GM19193 (cell line): ENCODE measurements around the gene SPR.

Source experiments
- POLR2A ChIP-seq: IDR thresholded peaks from 4 replicates; pipeline ENCODE4 v1.6.1; 2011; ENCODE audit not compliant: insufficient read depth, insufficient read length; ENCODE audit errors: extremely low read depth

Gene SPR

GRCh38 chr2:72897785-72898584 is 10.8 kb downstream of the SPR start:
- TF ChIP-seq POLR2A: no peak

- TF ChIP-seq POLR2A: no peak
These were observed 11.3 kb downstream of the SPR start for GRCh38 chr2:72898585-72898906.

GRCh38 chr2:72900191-72900825 is 13.1 kb downstream of the SPR start:
- no peak for TF ChIP-seq POLR2A

DNA sequence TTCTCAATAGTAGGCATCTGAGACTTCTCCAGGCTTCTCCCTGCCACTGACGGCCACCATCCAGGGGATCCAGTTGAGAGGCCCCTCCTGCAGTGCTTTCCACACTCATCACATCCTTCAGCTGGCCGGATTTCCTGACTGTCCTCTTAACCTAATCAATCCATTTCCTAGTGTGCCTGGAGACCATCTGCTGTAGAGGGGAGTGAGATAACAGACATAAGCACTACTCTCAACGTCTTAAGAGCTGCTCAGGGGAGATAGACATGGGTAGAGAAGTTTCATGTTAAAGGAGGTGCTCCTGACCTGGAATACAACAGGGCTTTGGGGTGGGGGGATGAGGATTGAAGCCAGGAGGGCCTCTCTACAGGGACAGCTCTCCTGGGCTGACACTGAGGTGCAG is 14.2 kb downstream of the SPR start:
- TF ChIP-seq POLR2A: no peak

DNA sequence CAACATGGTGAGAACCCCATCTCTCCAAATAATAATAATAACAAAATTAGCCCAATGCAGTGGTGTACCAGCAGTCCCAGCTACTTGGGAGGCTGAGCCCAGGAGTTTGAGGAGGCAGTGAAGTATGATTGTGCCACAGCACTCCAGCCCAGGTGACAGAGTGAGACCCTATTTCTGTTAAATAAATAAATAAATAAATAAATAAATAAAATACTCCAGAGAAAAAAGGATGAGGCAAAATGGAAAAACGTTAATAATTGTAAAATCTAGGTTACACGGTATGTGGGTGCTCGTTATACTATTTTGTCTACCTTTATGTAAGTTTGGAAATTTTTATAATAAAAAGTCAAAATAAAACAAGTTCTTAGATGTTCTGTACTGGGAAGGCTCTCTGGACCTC is 21.5 kb downstream of the SPR start:
- TF ChIP-seq POLR2A: no peak

DNA sequence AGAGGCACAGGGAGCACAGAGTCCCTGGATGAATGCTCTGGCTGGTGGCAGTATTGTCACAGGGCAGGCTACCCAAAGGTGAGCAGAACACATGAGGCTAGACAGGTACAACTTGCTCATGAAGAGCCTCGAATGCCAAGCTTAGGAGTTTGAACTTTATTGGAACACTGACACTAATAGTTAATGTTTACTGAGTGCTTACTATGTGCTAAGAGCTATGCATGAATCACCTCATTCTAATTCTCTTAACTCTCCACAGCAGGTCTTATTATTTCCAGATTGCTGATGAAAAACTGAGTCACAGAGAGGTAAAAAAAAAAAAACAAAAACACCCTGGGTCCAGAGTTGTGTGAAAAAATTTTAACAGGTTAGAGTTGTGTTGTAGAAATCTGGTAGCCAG is 24.0 kb downstream of the SPR start:
- no peak for TF ChIP-seq POLR2A

- TF ChIP-seq POLR2A: no peak
These were observed 26.4 kb downstream of the SPR start for GRCh38 chr2:72913486-72914205.

DNA sequence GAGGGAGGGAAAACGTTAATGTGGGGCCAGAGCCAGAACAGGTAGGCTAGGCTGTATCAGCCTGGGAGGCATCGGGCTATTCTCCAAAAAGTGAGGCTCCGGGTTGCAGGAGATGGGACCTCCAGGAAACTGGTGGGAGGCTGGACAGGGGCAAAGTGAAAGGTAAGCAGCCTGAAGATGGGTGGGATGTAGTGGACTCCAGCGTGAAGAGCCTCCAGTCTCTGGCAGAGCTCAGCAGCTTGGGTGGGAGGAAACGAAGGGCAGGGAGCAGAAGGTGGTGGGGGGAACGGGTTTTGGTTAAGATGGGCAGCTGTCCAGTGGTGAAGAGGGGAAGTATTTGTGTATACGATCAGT is 27.0 kb downstream of the SPR start:
- TF ChIP-seq POLR2A: no peak

GRCh38 chr2:72914589-72915319 is 27.5 kb downstream of the SPR start:
- TF ChIP-seq POLR2A: no peak

DNA sequence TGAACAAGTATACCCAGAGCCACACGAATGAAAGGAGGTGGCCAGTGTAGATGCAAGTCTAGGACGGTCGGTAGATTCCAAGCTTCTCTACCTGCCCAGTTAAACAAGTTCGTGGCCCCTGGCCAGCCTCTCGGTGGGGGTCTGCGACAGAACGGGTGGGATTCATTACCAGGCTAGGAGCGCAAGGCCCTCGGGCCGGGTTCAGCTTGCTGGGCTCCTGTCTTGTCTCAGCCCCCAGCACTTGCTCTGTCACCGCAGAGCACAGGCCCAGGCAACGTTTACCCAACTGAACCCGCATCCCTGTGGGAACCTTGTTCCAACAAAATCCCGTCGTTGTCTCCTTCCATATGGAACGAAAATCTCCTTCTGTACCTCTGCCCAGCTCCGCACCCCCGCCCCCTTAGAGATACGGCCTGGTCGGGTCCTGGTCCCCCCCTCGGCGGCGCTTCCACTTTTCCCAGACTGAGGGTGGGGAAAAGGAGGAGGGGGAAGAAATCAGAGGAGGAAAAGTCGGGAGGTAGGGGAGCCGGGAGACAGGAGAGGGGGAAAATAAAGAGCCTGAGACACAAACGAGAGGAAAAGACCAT is 28.2 kb downstream of the SPR start:
- TF ChIP-seq POLR2A: no peak

DNA sequence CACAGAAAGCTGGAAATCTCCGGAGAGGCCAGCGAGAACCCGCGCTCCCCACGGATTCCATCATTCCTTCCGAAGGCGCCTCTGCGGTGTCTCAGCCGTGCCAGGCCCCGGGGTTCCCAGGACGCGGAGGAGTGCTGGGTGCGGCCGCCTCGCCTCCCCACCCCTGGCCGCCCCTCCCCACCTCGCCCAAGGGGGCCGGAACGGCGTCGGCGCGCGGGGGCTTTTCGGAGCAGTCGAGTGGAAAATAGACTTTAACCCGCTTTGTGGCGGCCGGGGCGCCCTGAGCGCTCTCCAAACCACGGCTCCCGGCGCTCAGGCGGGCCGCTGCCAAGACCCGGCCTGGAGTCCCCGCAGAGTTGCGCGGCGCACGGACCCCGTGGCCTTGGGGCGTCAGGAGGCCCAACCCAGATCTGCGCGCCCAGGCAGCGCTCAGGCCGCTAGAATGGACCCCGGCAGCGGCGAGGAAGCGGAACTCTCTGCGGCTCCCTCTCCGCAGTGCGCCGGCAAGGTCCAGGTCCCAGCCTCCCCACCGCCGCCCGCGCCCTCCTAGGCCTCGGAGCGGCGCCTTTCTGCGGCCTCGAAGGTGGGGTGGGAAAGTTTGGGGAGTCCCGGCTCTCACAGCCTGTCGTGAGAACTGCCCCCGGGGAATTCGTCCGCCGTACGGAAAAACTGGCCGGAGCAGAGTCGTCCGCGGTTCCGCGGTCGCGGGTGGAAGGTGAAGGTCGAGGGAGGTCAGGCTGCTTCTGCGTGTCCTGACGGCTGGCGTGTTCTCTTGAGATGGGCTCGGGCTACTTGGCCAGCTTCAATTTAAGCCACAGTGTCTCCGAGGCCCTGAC is 28.9 kb downstream of the SPR start:
- peak; percentile 47 for TF ChIP-seq POLR2A

DNA sequence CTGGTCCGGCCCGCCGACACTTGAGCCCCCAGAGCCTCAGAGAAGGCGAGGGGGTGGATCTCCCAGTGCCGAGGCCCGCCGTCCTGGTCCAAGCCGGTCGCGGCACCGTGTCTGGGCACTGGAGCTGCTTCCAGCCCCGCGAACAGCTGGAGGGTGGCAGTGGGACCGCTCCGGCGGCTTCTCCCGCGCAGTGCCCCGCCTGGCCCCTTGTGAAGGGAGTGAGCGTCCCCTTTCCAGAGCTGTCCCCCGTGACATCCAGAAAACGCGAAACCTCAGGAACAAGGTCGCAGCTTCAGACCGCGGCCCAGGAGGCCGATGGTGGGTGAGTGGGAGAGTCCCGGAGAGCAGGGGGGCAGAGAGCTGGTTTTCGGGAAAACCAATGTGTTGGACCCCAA is 29.5 kb downstream of the SPR start:
- TF ChIP-seq POLR2A: no peak

DNA sequence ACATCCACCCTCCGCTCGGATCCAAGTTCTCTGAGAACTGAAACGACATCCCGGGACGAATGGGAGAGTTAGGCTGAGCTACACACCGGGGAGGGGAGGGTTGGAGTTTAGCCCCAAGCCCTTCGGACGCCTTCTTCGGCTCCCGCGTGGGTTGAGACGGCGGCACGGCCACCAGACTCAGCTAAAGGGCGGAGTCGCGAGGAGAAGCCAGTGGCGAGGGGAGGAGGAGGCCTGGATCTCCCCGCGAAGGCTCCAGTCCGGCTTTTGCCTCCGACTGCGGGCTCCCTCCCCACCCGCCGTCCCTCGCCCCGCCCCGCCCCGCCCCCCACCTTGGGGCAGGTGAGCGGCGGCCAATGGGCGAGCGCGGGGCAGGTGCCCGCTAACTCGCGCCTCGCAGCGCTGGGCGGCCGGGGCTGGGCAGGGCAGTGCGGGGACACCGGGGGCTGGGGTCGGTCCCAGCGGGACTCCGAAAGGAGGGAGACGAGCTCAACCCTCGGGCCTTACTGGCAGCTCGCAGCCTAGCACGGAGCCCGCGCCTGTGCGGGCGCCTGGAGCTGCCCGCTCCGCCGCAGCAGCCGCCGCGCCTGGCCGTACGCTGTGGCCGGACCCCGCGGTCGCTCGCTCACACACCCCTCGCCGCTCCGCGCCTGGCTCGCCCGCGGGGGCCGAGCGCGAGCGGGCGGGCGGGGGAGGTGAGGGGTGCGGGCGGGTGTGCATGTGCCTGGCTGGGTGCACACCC is 30.1 kb downstream of the SPR start, which contains the start of gene EMX1:
Gene EMX1, plus strand, starts transcription at position 382 of the 739 bp plus-strand sequence. Its CDS starts 334 bp downstream, at position 716.
- TF ChIP-seq POLR2A: peak; percentile 53
